ENCODE results near the gene SYT1. TPM values are rescaled to one million over a fixed set of nuclear protein-coding genes. Genes with fewer than 3 reads are reported as not detected.

The SYT1 gene
- total RNA-seq, 1 donor from 2014 or later, result 2.1 TPM

GRCh38 chr12:79069009-79069408, 204.4 kb downstream of the SYT1 start:
- Histone ChIP-seq H3K36me3 (ENCODE audit: control insufficient read depth in 3 of 3, insufficient read depth in 3 of 3, low read length in 3 of 3) (no peaks in the 10 kb centered on the region), H3K27ac (ENCODE audit: low read depth, low read length) (no peak overlapping the region), H3K4me3 (ENCODE audit: low read length in 3 of 3) (no peak overlapping the region), H3K9me3 (ENCODE audit: control insufficient read depth in 3 of 3, low read length in 3 of 3) (no peaks in the 10 kb centered on the region), H3K27me3 (ENCODE audit: control insufficient read depth in 3 of 3, insufficient read depth in 3 of 3, low read length in 3 of 3) (no peaks in the 10 kb centered on the region), H3K9ac (ENCODE audit: low read depth in 1 of 3, low read length in 3 of 3) (no peak overlapping the region), H3K4me1 (ENCODE audit: control insufficient read depth in 3 of 3, insufficient read depth in 3 of 3, low read length in 3 of 3) (no peaks in the 10 kb centered on the region)

DNA sequence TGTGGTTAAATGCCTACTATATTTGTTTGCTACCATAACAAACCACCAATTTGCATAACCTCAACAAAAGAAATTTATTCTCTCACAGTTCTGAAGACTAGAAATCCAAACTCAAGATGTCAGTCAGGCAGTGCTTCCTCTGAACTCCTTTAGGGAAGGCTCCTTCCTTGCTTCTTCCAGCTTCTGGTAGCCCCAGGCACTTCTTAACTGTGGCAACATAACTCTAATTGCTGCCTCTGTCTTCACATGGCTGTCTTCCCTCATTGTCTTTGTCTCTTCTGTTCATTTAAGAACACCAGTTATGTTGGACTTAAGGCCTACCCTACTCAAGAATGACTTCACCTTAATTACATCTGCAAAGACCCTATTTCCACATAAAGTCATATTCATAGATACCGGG, 206.9 kb downstream of the SYT1 start:
- Histone ChIP-seq H3K4me1 (ENCODE audit: control insufficient read depth in 3 of 3, insufficient read depth in 3 of 3, low read length in 3 of 3) (no peaks in the 10 kb centered on the region), H3K36me3 (ENCODE audit: control insufficient read depth in 3 of 3, insufficient read depth in 3 of 3, low read length in 3 of 3) (no peaks in the 10 kb centered on the region), H3K27me3 (ENCODE audit: control insufficient read depth in 3 of 3, insufficient read depth in 3 of 3, low read length in 3 of 3) (no peaks in the 10 kb centered on the region), H3K27ac (ENCODE audit: low read depth, low read length) (no peak overlapping the region), H3K4me3 (ENCODE audit: low read length in 3 of 3) (no peak overlapping the region), H3K9ac (ENCODE audit: low read depth in 1 of 3, low read length in 3 of 3) (no peak overlapping the region), H3K9me3 (ENCODE audit: control insufficient read depth in 3 of 3, low read length in 3 of 3) (no peaks in the 10 kb centered on the region)

GRCh38 chr12:79073506-79073905, 208.9 kb downstream of the SYT1 start:
- H3K9me3 ChIP-seq (ENCODE audit: control insufficient read depth in 3 of 3, low read length in 3 of 3), result no peaks in the 10 kb centered on the region
- no peak overlapping the region for H3K27ac ChIP-seq (ENCODE audit: low read depth, low read length)
- no peaks in the 10 kb centered on the region for H3K4me1 ChIP-seq (ENCODE audit: control insufficient read depth in 3 of 3, insufficient read depth in 3 of 3, low read length in 3 of 3)
- H3K36me3 ChIP-seq (ENCODE audit: control insufficient read depth in 3 of 3, insufficient read depth in 3 of 3, low read length in 3 of 3), result no peaks in the 10 kb centered on the region
- H3K9ac ChIP-seq (ENCODE audit: low read depth in 1 of 3, low read length in 3 of 3), result no peak overlapping the region
- H3K27me3 ChIP-seq (ENCODE audit: control insufficient read depth in 3 of 3, insufficient read depth in 3 of 3, low read length in 3 of 3), result no peaks in the 10 kb centered on the region
- no peak overlapping the region for H3K4me3 ChIP-seq (ENCODE audit: low read length in 3 of 3)

GRCh38 chr12:79082595-79082994, 218.0 kb downstream of the SYT1 start:
- H3K9ac ChIP-seq (ENCODE audit: low read depth in 1 of 3, low read length in 3 of 3), result no peak overlapping the region
- H3K27me3 ChIP-seq (ENCODE audit: control insufficient read depth in 3 of 3, insufficient read depth in 3 of 3, low read length in 3 of 3), result no peaks in the 10 kb centered on the region
- no peaks in the 10 kb centered on the region for H3K4me1 ChIP-seq (ENCODE audit: control insufficient read depth in 3 of 3, insufficient read depth in 3 of 3, low read length in 3 of 3)
- no peak overlapping the region for H3K27ac ChIP-seq (ENCODE audit: low read depth, low read length)
- no peak overlapping the region for H3K4me3 ChIP-seq (ENCODE audit: low read length in 3 of 3)
- H3K36me3 ChIP-seq (ENCODE audit: control insufficient read depth in 3 of 3, insufficient read depth in 3 of 3, low read length in 3 of 3), result no peaks in the 10 kb centered on the region
- no peaks in the 10 kb centered on the region for H3K9me3 ChIP-seq (ENCODE audit: control insufficient read depth in 3 of 3, low read length in 3 of 3)

DNA sequence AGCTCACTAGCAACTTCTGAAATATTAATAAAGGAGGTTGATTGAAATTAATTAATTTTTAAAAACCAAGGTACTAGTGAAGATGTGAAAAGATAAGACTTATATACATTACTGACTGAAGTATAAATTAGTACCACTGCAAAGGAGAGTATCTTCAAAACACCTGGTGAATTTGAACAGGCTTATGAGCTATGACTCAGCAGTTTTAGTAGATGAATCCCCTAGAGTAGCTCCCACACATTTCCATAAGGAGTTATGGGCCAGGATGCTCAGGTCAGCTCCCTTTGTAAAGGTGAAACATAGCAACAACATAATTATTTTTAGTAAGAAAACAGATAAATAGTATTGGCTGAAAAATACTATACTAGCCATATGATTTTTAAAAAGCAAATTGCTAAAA, 218.6 kb downstream of the SYT1 start:
- no peaks in the 10 kb centered on the region for H3K9me3 ChIP-seq (ENCODE audit: control insufficient read depth in 3 of 3, low read length in 3 of 3)
- no peaks in the 10 kb centered on the region for H3K4me1 ChIP-seq (ENCODE audit: control insufficient read depth in 3 of 3, insufficient read depth in 3 of 3, low read length in 3 of 3)
- no peak overlapping the region for H3K4me3 ChIP-seq (ENCODE audit: low read length in 3 of 3)
- H3K36me3 ChIP-seq (ENCODE audit: control insufficient read depth in 3 of 3, insufficient read depth in 3 of 3, low read length in 3 of 3), result no peaks in the 10 kb centered on the region
- H3K27ac ChIP-seq (ENCODE audit: low read depth, low read length), result no peak overlapping the region
- H3K27me3 ChIP-seq (ENCODE audit: control insufficient read depth in 3 of 3, insufficient read depth in 3 of 3, low read length in 3 of 3), result no peaks in the 10 kb centered on the region
- no peak overlapping the region for H3K9ac ChIP-seq (ENCODE audit: low read depth in 1 of 3, low read length in 3 of 3)

DNA sequence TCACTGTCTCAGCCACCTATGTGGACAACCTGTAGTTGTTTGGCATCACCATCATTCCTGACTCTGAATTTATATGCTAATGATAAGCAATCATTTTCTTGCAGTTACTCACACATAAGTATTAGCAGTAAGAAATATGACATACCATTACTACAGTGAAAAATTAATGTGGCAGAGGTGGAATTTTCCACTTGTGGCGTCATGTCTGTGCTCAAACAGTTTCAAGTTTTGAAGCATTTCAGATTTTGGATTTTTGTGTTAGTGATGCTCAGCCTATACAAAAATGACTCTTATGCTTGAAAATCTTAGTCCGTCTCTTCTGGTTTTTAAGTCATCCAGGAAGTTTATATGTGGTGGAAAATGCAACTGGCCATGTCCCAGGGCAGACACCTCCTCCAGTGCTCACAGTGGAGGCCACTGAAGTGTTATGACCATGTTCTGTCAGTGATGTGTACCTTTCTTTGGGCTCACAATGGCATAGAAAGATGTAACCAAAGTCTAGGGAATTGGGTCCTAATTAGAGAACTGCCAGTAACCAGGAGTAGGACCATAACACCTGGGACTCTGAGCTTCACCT, 220.6 kb downstream of the SYT1 start:
- H3K4me1 ChIP-seq (ENCODE audit: control insufficient read depth in 3 of 3, insufficient read depth in 3 of 3, low read length in 3 of 3), result no peaks in the 10 kb centered on the region
- no peaks in the 10 kb centered on the region for H3K9me3 ChIP-seq (ENCODE audit: control insufficient read depth in 3 of 3, low read length in 3 of 3)
- no peaks in the 10 kb centered on the region for H3K27me3 ChIP-seq (ENCODE audit: control insufficient read depth in 3 of 3, insufficient read depth in 3 of 3, low read length in 3 of 3)
- no peak overlapping the region for H3K9ac ChIP-seq (ENCODE audit: low read depth in 1 of 3, low read length in 3 of 3)
- no peaks in the 10 kb centered on the region for H3K36me3 ChIP-seq (ENCODE audit: control insufficient read depth in 3 of 3, insufficient read depth in 3 of 3, low read length in 3 of 3)
- H3K4me3 ChIP-seq (ENCODE audit: low read length in 3 of 3), result no peak overlapping the region
- no peak overlapping the region for H3K27ac ChIP-seq (ENCODE audit: low read depth, low read length)

GRCh38 chr12:79086541-79087296, 222.1 kb downstream of the SYT1 start:
- Histone ChIP-seq H3K4me1 (ENCODE audit: control insufficient read depth in 3 of 3, insufficient read depth in 3 of 3, low read length in 3 of 3) (no peaks in the 10 kb centered on the region), H3K9ac (ENCODE audit: low read depth in 1 of 3, low read length in 3 of 3) (no peak overlapping the region), H3K27ac (ENCODE audit: low read depth, low read length) (no peak overlapping the region)

DNA sequence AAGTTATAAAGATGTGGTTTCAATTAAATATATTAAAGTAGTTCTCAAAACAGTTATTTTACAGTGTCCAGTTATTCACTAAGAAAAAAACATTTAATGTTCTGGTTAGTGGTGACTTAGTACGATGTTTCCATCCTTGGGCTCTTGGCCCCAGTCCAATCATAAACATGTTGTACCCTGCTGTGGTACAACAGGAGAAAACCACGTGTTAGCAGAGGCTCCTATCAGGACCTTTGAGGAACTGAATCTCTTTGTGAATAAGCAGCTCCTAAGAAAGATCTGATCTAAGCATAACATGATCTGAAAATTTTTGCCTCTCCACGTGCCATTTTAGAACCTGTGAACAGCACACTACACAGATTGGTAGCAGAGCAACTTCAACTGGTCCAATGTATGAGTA, 234.0 kb downstream of the SYT1 start:
- H3K27ac ChIP-seq (ENCODE audit: low read depth, low read length), result no peak overlapping the region
- H3K4me3 ChIP-seq (ENCODE audit: low read length in 3 of 3), result no peak overlapping the region
- H3K9ac ChIP-seq (ENCODE audit: low read depth in 1 of 3, low read length in 3 of 3), result no peak overlapping the region
- no peaks in the 10 kb centered on the region for H3K27me3 ChIP-seq (ENCODE audit: control insufficient read depth in 3 of 3, insufficient read depth in 3 of 3, low read length in 3 of 3)
- H3K4me1 ChIP-seq (ENCODE audit: control insufficient read depth in 3 of 3, insufficient read depth in 3 of 3, low read length in 3 of 3), result no peaks in the 10 kb centered on the region
- no peaks in the 10 kb centered on the region for H3K9me3 ChIP-seq (ENCODE audit: control insufficient read depth in 3 of 3, low read length in 3 of 3)
- H3K36me3 ChIP-seq (ENCODE audit: control insufficient read depth in 3 of 3, insufficient read depth in 3 of 3, low read length in 3 of 3), result no peaks in the 10 kb centered on the region

More at GRCh38 chr12:79086541-79087296, 222.1 kb downstream of the SYT1 start:
- no peaks in the 10 kb centered on the region for H3K27me3 ChIP-seq (ENCODE audit: control insufficient read depth in 3 of 3, insufficient read depth in 3 of 3, low read length in 3 of 3)
- no peaks in the 10 kb centered on the region for H3K9me3 ChIP-seq (ENCODE audit: control insufficient read depth in 3 of 3, low read length in 3 of 3)
- no peak overlapping the region for H3K4me3 ChIP-seq (ENCODE audit: low read length in 3 of 3)
- no peaks in the 10 kb centered on the region for H3K36me3 ChIP-seq (ENCODE audit: control insufficient read depth in 3 of 3, insufficient read depth in 3 of 3, low read length in 3 of 3)

DNA sequence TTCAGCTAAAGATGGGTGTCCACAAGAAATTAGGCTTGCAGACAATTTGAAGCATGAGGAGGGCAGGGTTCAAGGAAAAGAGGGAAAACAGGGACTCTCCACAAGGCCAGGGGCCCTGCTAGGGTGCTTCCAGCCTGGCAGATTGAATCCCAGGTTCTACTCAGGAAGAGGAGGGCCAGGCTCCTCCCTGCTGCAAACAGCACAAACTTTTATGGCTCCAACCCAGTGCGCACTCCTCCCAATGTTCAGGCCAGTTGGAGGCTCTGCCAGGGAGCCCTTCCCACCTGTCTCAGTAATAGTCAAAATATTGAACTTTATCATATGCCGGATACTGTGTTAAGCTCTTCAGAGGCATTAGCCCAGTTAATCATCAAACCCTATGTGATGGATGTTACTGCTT, 244.4 kb downstream of the SYT1 start:
- no peaks in the 10 kb centered on the region for H3K9me3 ChIP-seq (ENCODE audit: control insufficient read depth in 3 of 3, low read length in 3 of 3)
- no peak overlapping the region for H3K27ac ChIP-seq (ENCODE audit: low read depth, low read length)
- H3K36me3 ChIP-seq (ENCODE audit: control insufficient read depth in 3 of 3, insufficient read depth in 3 of 3, low read length in 3 of 3), result no peaks in the 10 kb centered on the region
- no peak overlapping the region for H3K4me3 ChIP-seq (ENCODE audit: low read length in 3 of 3)
- H3K4me1 ChIP-seq (ENCODE audit: control insufficient read depth in 3 of 3, insufficient read depth in 3 of 3, low read length in 3 of 3), result no peaks in the 10 kb centered on the region
- no peaks in the 10 kb centered on the region for H3K27me3 ChIP-seq (ENCODE audit: control insufficient read depth in 3 of 3, insufficient read depth in 3 of 3, low read length in 3 of 3)
- no peak overlapping the region for H3K9ac ChIP-seq (ENCODE audit: low read depth in 1 of 3, low read length in 3 of 3)

- H3K4me1 ChIP-seq (ENCODE audit: control insufficient read depth in 3 of 3, insufficient read depth in 3 of 3, low read length in 3 of 3), result no peaks in the 10 kb centered on the region
- no peak overlapping the region for H3K4me3 ChIP-seq (ENCODE audit: low read length in 3 of 3)
- H3K27me3 ChIP-seq (ENCODE audit: control insufficient read depth in 3 of 3, insufficient read depth in 3 of 3, low read length in 3 of 3), result no peaks in the 10 kb centered on the region
- no peaks in the 10 kb centered on the region for H3K9me3 ChIP-seq (ENCODE audit: control insufficient read depth in 3 of 3, low read length in 3 of 3)
- no peak overlapping the region for H3K27ac ChIP-seq (ENCODE audit: low read depth, low read length)
- no peak overlapping the region for H3K9ac ChIP-seq (ENCODE audit: low read depth in 1 of 3, low read length in 3 of 3)
- H3K36me3 ChIP-seq (ENCODE audit: control insufficient read depth in 3 of 3, insufficient read depth in 3 of 3, low read length in 3 of 3), result no peaks in the 10 kb centered on the region
These were observed 250.3 kb downstream of the SYT1 start for GRCh38 chr12:79114896-79115295.
